Endothelial cell of umbilical vein (primary cell): ENCODE results near the gene TTYH3. TPM values are rescaled to one million over a fixed set of nuclear protein-coding genes. Genes with fewer than 3 reads are reported as not detected.
A peak's percentile ranks its signal among the peaks of the same experiment; 100 is the strongest.

Source experiments
- BruUV-seq: library from RNA; stranded (reverse); fragments of 400-500 nt; replicated peaks from 2 replicates; lab custom pipeline; 2021; lab: Mats Ljungman, UMichigan
- CTCF ChIA-PET: fragments of 300-600, 350-600 bp; sonication (Branson Sonifier 250); formaldehyde crosslinking; loops from one replicate; lab custom pipeline; 2021; ENCODE audit warnings: antibody characterized with exemption, inconsistent platforms; lab: Charles Lee
- POLR2A ChIA-PET: fragments of 300-600, 350-600 bp; sonication (Branson Sonifier 250); formaldehyde crosslinking; loops from one replicate; lab custom pipeline; 2021; ENCODE audit warnings: antibody characterized with exemption, inconsistent platforms; lab: Charles Lee
- DNase-seq: peaks from one replicate; pipeline ENCODE4 v3.0.0-alpha.2; 2011; ENCODE audit warnings: low read depth, low spot score
- FAIRE-seq: peaks from 2 replicates; lab custom pipeline; 2011; peaks lifted over from hg19 to GRCh38; lab: Jason Lieb, UNC
- H2AFZ ChIP-seq: 2 replicates; pipeline ENCODE4 v1.6.0; 2012; ENCODE audit warnings: low read depth, low read length, control low read depth, inconsistent platforms
- H3K27ac ChIP-seq: 2 replicates; pipeline ENCODE4 v1.5.1; 2011; ENCODE audit warnings: low read depth, mild to moderate bottlenecking, control low read depth, low read length, moderate library complexity; ENCODE audit not compliant: insufficient read depth
- H3K27me3 ChIP-seq, 2 experiments: 2 replicates each; pipeline versions ENCODE4 v1.6.0 to v1.6.1; 2011; ENCODE audit warnings: low read length in 2 of 2, mixed read lengths in 1 of 2; ENCODE audit not compliant: control insufficient read depth in 2 of 2, insufficient read depth in 2 of 2
- H3K36me3 ChIP-seq, 2 experiments: 2 replicates in 1 of 2; 3 replicates in 1 of 2; pipeline ENCODE4 v1.5.1; 2011; ENCODE audit warnings: low read length in 2 of 2, mild to moderate bottlenecking in 1 of 2, moderate library complexity in 1 of 2; ENCODE audit not compliant: control insufficient read depth in 2 of 2, insufficient read depth in 2 of 2; ENCODE audit errors: extremely low read depth in 1 of 2
- H3K4me1 ChIP-seq: 3 replicates; pipeline ENCODE4 v1.5.1; 2011; ENCODE audit warnings: mild to moderate bottlenecking, low read length; ENCODE audit not compliant: control insufficient read depth, insufficient read depth; ENCODE audit errors: extremely low read depth
- H3K4me2 ChIP-seq: 2 replicates; pipeline ENCODE4 v1.6.1; 2011; ENCODE audit warnings: low read length, control low read depth, mixed read lengths; ENCODE audit not compliant: insufficient read depth
- H3K4me3 ChIP-seq, 3 experiments: fragments of 200-600 bp in 1 of 3; sonication (generic), shearing (Covaris generic) in 1 of 3; replicated peaks in 1 of 3; 2 replicates each; pipeline ENCODE4 v1.5.1; 2011 to 2016; ENCODE audit warnings: control low read depth in 3 of 3, low read length in 3 of 3, mild to moderate bottlenecking in 2 of 3, inconsistent platforms in 1 of 3, low read depth in 1 of 3, moderate library complexity in 1 of 3; ENCODE audit not compliant: insufficient read depth in 1 of 3
- H3K79me2 ChIP-seq: 2 replicates; pipeline ENCODE4 v1.6.0; 2012; ENCODE audit warnings: low read length, inconsistent platforms; ENCODE audit not compliant: control insufficient read depth, insufficient read depth
- H3K9ac ChIP-seq: replicated peaks from 2 replicates; pipeline ENCODE3; 2011; ENCODE audit warnings: low read length, control low read depth; ENCODE audit not compliant: insufficient read depth; ENCODE audit errors: extremely low read depth
- H3K9me1 ChIP-seq: replicated peaks from 3 replicates; pipeline ENCODE4 v1.6.0; 2011; ENCODE audit warnings: mild to moderate bottlenecking, low read length; ENCODE audit not compliant: control insufficient read depth, insufficient read depth; ENCODE audit errors: extremely low read depth
- H3K9me3 ChIP-seq: replicated peaks from 2 replicates; pipeline ENCODE4 v1.5.1; 2012; ENCODE audit warnings: low read length, inconsistent platforms; ENCODE audit not compliant: control insufficient read depth, insufficient read depth
- H4K20me1 ChIP-seq: replicated peaks from 2 replicates; pipeline ENCODE3; 2011; ENCODE audit warnings: mild to moderate bottlenecking, low read length; ENCODE audit not compliant: control insufficient read depth, insufficient read depth; ENCODE audit errors: extremely low read depth
- CTCF ChIP-seq, 2 donors: IDR thresholded peaks; 1 replicate in 1 of 2; 2 replicates in 1 of 2; pipeline ENCODE4 v1.5.1; 2011; ENCODE audit warnings: low read length in 2 of 2, mild to moderate bottlenecking in 2 of 2, moderate library complexity in 2 of 2, control low read depth in 1 of 2, inconsistent platforms in 1 of 2, low read depth in 1 of 2; ENCODE audit not compliant: insufficient read depth in 1 of 2; ENCODE audit errors: extremely low read depth in 1 of 2
- EZH2 ChIP-seq: IDR thresholded peaks from 2 replicates; pipeline ENCODE4 v1.6.1; 2012; ENCODE audit warnings: borderline replicate concordance, low read depth, mild to moderate bottlenecking, moderate library complexity, low read length, inconsistent platforms; ENCODE audit not compliant: severe bottlenecking
- FOS ChIP-seq: IDR thresholded peaks from 2 replicates; pipeline ENCODE4 v1.6.1; 2011; ENCODE audit warnings: mild to moderate bottlenecking, low read length, moderate library complexity, borderline replicate concordance; ENCODE audit not compliant: insufficient read depth
- GATA2 ChIP-seq: IDR thresholded peaks from 2 replicates; pipeline ENCODE4 v1.7.0; 2011; ENCODE audit warnings: low read depth, mild to moderate bottlenecking, moderate library complexity, mixed read lengths, low read length; ENCODE audit not compliant: insufficient read length, insufficient read depth
- JUN ChIP-seq: IDR thresholded peaks from 2 replicates; pipeline ENCODE4 v1.6.1; 2011; ENCODE audit warnings: borderline replicate concordance, low read depth; ENCODE audit not compliant: insufficient read length, insufficient read depth
- MAX ChIP-seq: IDR thresholded peaks from 2 replicates; pipeline ENCODE4 v1.6.1; 2011; ENCODE audit not compliant: insufficient read depth, insufficient read length
- MYC ChIP-seq: IDR thresholded peaks from one replicate; pipeline ENCODE4 v1.6.1; 2011; ENCODE audit warnings: mild to moderate bottlenecking, low read depth, low read length
- POLR2A ChIP-seq: IDR thresholded peaks from 2 replicates; pipeline ENCODE4 v1.6.1; 2012; ENCODE audit warnings: low read depth, mild to moderate bottlenecking, control low read depth, low read length
- POLR2AphosphoS5 ChIP-seq: IDR thresholded peaks from 2 replicates; pipeline ENCODE4 v1.6.1; 2012; ENCODE audit warnings: low read depth, mild to moderate bottlenecking, control low read depth, low read length, moderate library complexity; ENCODE audit not compliant: insufficient read depth
- dilution Hi-C: fragments of 300-500 bp; cut with MboI; formaldehyde crosslinking; loops from one replicate; pipeline ENCODE4 v1.15.0; 2019; ENCODE audit warnings: low sequenced_read_pairs; ENCODE audit not compliant: extremely low pct_ligation_motif_present
- intact Hi-C: fragments of 100-400 bp; cut with micrococcal nuclease; formaldehyde crosslinking; loops from one replicate; pipeline ENCODE4 v1.10.0; 2022
- polyA plus RNA-seq, 4 experiments: library from polyadenylated mRNA; depleted of rRNA in 3 of 4; stranded (reverse) in 3 of 4; unstranded in 1 of 4; fragments of >200 nt; gene quantifications; 2 replicates each; pipeline versions ENCODE4 v1.2.1 to v1.2.3, GENCODE V29; 2011 to 2012; ENCODE audit warnings: missing spikeins in 1 of 4
- total RNA-seq: library from RNA; stranded (reverse); gene quantifications from 2 replicates; pipeline ENCODE4 v1.2.3, GENCODE V29; 2021

TTYH3 gene
- total and polyA plus RNA-seq, 2 donors (not counting 3 experiments of a cell fraction or from before 2014, with no cell fraction given), result 143 to 280 TPM

- ChIA-PET POLR2A (no interaction called here), CTCF (interaction anchor here (1.1 to 5.4 kb wide), 3 partner anchors 9 to 38 kb away, joined by 3 to 55 read pairs (median 3); no protein-coding TSS in a partner anchor)
- no peaks in the 10 kb centered on the region for H4K20me1 ChIP-seq
- peak overlapping the region; percentile 60 for H3K27ac ChIP-seq
- H2AFZ ChIP-seq, result no peak overlapping the region
- peaks cover 45% of the 10 kb centered on the region for H3K79me2 ChIP-seq
- dilution Hi-C loops (no loop called here), intact Hi-C loops (no loop called here)
- H3K4me3 ChIP-seq, result no peak overlapping the region
- H3K4me2 ChIP-seq, result peak overlapping the region; percentile 2
- H3K4me1 ChIP-seq, result peaks cover 40% of the 10 kb centered on the region
- DNase-seq (no peak), FAIRE-seq (peak; percentile 80)
- H3K36me3 ChIP-seq, result peaks cover 15 to 27% of the 10 kb centered on the region in 2 experiments
- H3K9ac ChIP-seq, result peak overlapping the region; percentile 8
- H3K9me1 ChIP-seq, result no peaks in the 10 kb centered on the region
- TF ChIP-seq FOS (no peak), POLR2A (no peak), JUN (no peak), MAX (no peak), POLR2AphosphoS5 (no peak), CTCF (IDR thresholded peaks at IDR 0.05; ENCODE audit: extremely low read depth in 1 of 2, insufficient read depth in 1 of 2, low read depth in 1 of 2, low read length in 2 of 2) (no peak), EZH2 (no peak), MYC (no peak), GATA2 (no peak)
- no peaks in the 10 kb centered on the region for H3K27me3 ChIP-seq
- no peaks in the 10 kb centered on the region for H3K9me3 ChIP-seq
- no TSS peak for BruUV-seq
Measured at GRCh38 chr7:2645274-2645868, 13.6 kb downstream of the TTYH3 start.
